Mammary epithelial cell (primary cell): ENCODE measurements around the gene ZNF827.

Experiments used
- EZH2 ChIP-seq: IDR thresholded peaks from 2 replicates; pipeline ENCODE4 v1.6.1; 2012; ENCODE audit warnings: low read length, inconsistent platforms, borderline replicate concordance
- TF ChIP-seq, protein P1 (sequence below), 2 donors: IDR thresholded peaks in 1 of 2; conservative IDR thresholded peaks in 1 of 2; 2 replicates each; pipeline ENCODE4 v1.5.1; 2011 to 2012; ENCODE audit warnings: inconsistent platforms in 2 of 2, low read length in 2 of 2, mild to moderate bottlenecking in 2 of 2, control low read depth in 1 of 2, low read depth in 1 of 2; ENCODE audit not compliant: insufficient read depth in 1 of 2; ENCODE audit errors: extremely low read depth in 1 of 2

DNA sequence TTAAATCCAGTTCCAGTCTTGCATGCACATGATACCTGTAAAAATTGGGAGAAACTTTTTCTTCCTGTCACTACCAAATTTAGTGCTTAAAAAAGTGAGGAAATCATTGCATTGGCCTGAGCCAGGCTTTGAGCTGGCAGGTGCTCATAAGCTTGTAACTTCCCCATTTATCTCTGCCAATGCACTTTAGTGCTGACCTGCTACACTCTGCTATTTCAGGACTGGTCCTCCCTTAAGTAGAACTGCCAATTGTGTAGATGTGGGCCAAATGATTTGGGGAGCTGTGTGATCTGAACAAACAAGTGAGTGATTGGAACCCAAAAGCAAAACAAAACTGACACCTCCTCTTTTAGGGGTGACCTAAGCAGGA lies 51.8 kb downstream of the ZNF827 start:
- no peak for TF ChIP-seq EZH2
- TF ChIP-seq, protein P1, sequence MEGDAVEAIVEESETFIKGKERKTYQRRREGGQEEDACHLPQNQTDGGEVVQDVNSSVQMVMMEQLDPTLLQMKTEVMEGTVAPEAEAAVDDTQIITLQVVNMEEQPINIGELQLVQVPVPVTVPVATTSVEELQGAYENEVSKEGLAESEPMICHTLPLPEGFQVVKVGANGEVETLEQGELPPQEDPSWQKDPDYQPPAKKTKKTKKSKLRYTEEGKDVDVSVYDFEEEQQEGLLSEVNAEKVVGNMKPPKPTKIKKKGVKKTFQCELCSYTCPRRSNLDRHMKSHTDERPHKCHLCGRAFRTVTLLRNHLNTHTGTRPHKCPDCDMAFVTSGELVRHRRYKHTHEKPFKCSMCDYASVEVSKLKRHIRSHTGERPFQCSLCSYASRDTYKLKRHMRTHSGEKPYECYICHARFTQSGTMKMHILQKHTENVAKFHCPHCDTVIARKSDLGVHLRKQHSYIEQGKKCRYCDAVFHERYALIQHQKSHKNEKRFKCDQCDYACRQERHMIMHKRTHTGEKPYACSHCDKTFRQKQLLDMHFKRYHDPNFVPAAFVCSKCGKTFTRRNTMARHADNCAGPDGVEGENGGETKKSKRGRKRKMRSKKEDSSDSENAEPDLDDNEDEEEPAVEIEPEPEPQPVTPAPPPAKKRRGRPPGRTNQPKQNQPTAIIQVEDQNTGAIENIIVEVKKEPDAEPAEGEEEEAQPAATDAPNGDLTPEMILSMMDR (conservative IDR thresholded peaks at IDR 0.05 in 1 of 2, IDR thresholded peaks at IDR 0.05 in 1 of 2; ENCODE audit: extremely low read depth in 1 of 2, insufficient read depth in 1 of 2, low read depth in 1 of 2, low read length in 2 of 2) = no peak
